Loucy (cell line): ENCODE results near the gene SHISAL2B.
"Not testable (repeated sequence)": the region's sequence is repeated elsewhere in the genome, so short reads cannot be mapped to it uniquely, and the experiment has no call there.

Experiments
- EZH2phosphoT487 ChIP-seq: fragments of 200-600 bp; IDR thresholded peaks from 2 replicates; pipeline ENCODE4 v1.6.1; 2018; ENCODE audit warnings: antibody characterized with exemption, mild to moderate bottlenecking, moderate library complexity, borderline replicate concordance
- TF ChIP-seq, protein P1 (sequence below): fragments of 200-600 bp; sonication (generic); conservative IDR thresholded peaks from 2 replicates; pipeline ENCODE4 v1.5.1; 2014; ENCODE audit warnings: mild to moderate bottlenecking, antibody characterized with exemption, low read length

DNA sequence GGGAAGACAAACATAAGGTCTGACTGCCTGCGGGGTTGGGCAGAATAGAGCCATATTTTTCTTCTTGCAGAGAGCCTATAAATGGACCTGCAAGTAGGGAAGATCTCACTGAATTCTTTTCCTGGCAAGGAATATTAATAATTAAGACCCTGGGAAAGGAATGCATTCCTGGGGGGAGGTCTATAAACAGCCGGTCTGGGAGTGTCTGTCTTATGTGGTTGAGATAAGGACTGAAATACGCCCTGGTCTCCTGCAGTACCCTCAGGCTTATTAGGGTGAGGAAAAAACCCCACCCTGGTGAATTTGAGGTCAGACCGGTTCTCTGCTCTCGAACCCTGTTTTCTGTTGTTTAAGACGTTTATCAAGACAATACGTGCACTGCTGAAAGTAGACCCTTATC lies 6.1 kb downstream of the SHISAL2B start:
- TF ChIP-seq, protein P1, sequence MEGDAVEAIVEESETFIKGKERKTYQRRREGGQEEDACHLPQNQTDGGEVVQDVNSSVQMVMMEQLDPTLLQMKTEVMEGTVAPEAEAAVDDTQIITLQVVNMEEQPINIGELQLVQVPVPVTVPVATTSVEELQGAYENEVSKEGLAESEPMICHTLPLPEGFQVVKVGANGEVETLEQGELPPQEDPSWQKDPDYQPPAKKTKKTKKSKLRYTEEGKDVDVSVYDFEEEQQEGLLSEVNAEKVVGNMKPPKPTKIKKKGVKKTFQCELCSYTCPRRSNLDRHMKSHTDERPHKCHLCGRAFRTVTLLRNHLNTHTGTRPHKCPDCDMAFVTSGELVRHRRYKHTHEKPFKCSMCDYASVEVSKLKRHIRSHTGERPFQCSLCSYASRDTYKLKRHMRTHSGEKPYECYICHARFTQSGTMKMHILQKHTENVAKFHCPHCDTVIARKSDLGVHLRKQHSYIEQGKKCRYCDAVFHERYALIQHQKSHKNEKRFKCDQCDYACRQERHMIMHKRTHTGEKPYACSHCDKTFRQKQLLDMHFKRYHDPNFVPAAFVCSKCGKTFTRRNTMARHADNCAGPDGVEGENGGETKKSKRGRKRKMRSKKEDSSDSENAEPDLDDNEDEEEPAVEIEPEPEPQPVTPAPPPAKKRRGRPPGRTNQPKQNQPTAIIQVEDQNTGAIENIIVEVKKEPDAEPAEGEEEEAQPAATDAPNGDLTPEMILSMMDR = not testable (repeated sequence)
- TF ChIP-seq EZH2phosphoT487 = not testable (repeated sequence)
